SK-N-SH (cell line): ENCODE data around the gene SPAM1. TPM values are rescaled to one million over a fixed set of nuclear protein-coding genes. Genes with fewer than 3 reads are reported as not detected.
"Not testable (repeated sequence)": the region's sequence is repeated elsewhere in the genome, so short reads cannot be mapped to it uniquely, and the experiment has no call there.

Experiments
- CTCF ChIA-PET: fragments of 300-600, 350-600 bp; formaldehyde crosslinking; extraction: SDS; loops from one replicate; lab custom pipeline; 2021; lab: Yijun Ruan, JAX
- POLR2A ChIA-PET: fragments of 350-600 bp; sonication (Branson Sonifier 250); formaldehyde crosslinking; extraction: SDS; loops from one replicate; lab custom pipeline; 2020; ENCODE audit warnings: antibody characterized with exemption, inconsistent platforms; lab: Yijun Ruan, JAX
- DNase-seq: peaks from one replicate; pipeline ENCODE4 v3.0.0; 2012
- H2AFZ ChIP-seq: fragments of 200-600 bp; sonication (generic); 2 replicates; pipeline ENCODE4 v1.8.1; 2016; ENCODE audit warnings: antibody characterized with exemption, mild to moderate bottlenecking, low read depth
- H3F3A ChIP-seq: fragments of 200-600 bp; sonication (generic); replicated peaks from 2 replicates; pipeline ENCODE3; 2016; ENCODE audit warnings: antibody characterized with exemption, mild to moderate bottlenecking; ENCODE audit not compliant: insufficient read depth
- H3K27ac ChIP-seq, 2 experiments: fragments of 200-500 bp in 1 of 2; fragments of 200-600 bp in 1 of 2; sonication (Bioruptor generic) in 1 of 2; sonication (generic), shearing (Covaris generic) in 1 of 2; 2 replicates each; pipeline versions ENCODE4 v1.5.1 to v1.6.1; 2014 to 2016; ENCODE audit warnings: low read depth in 2 of 2, inconsistent platforms in 1 of 2, low read length in 1 of 2, mild to moderate bottlenecking in 1 of 2, mixed read lengths in 1 of 2
- H3K27me3 ChIP-seq: fragments of 200-600 bp; sonication (generic), shearing (Covaris generic); 2 replicates; pipeline ENCODE4 v1.6.1; 2016; ENCODE audit warnings: mixed run types; ENCODE audit not compliant: insufficient read depth
- H3K36me3 ChIP-seq, 2 experiments: fragments of 200-500 bp in 1 of 2; fragments of 200-600 bp in 1 of 2; sonication (Bioruptor generic) in 1 of 2; sonication (generic) in 1 of 2; replicated peaks in 1 of 2; 2 replicates each; pipeline versions ENCODE3 to v1.5.1; 2014 to 2016; ENCODE audit warnings: low read length in 1 of 2, mild to moderate bottlenecking in 1 of 2; ENCODE audit not compliant: insufficient read depth in 2 of 2, control insufficient read depth in 1 of 2
- H3K4me1 ChIP-seq, 2 experiments: fragments of 200-500 bp in 1 of 2; fragments of 200-600 bp in 1 of 2; sonication (Bioruptor generic) in 1 of 2; sonication (generic), shearing (Covaris generic) in 1 of 2; 2 replicates each; pipeline versions ENCODE4 v1.5.1 to v1.6.1; 2014 to 2016; ENCODE audit warnings: low read depth in 1 of 2, low read length in 1 of 2, mixed run types in 1 of 2; ENCODE audit not compliant: insufficient read depth in 2 of 2, control insufficient read depth in 1 of 2
- H3K4me2 ChIP-seq: fragments of 200-600 bp; sonication (generic), shearing (Covaris generic); 2 replicates; pipeline ENCODE4 v1.6.1; 2017; ENCODE audit warnings: mixed run types
- H3K4me3 ChIP-seq, 2 experiments: fragments of 200-500 bp in 1 of 2; fragments of 200-600 bp in 1 of 2; sonication (Bioruptor generic) in 1 of 2; sonication (generic), shearing (Covaris generic) in 1 of 2; 2 replicates each; pipeline versions ENCODE4 v1.5.1 to v1.8.1; 2014 to 2016; ENCODE audit warnings: low read depth in 2 of 2, inconsistent platforms in 1 of 2, low read length in 1 of 2, mild to moderate bottlenecking in 1 of 2, mixed read lengths in 1 of 2, moderate library complexity in 1 of 2
- H3K79me2 ChIP-seq: fragments of 200-600 bp; sonication (generic); 2 replicates; pipeline ENCODE4 v1.8.1; 2017; ENCODE audit warnings: mild to moderate bottlenecking; ENCODE audit not compliant: insufficient read depth
- H3K9ac ChIP-seq: fragments of 200-600 bp; sonication (generic); 2 replicates; pipeline ENCODE4 v1.6.1; 2017; ENCODE audit warnings: mixed run types
- H3K9me2 ChIP-seq: fragments of 200-600 bp; sonication (generic); 2 replicates; pipeline ENCODE4 v1.6.1; 2017; ENCODE audit warnings: mixed run types
- H3K9me3 ChIP-seq: fragments of 200-600 bp; sonication (generic); 2 replicates; pipeline ENCODE4 v1.6.1; 2017; ENCODE audit warnings: mixed run types, mild to moderate bottlenecking, moderate library complexity
- H4K20me1 ChIP-seq: fragments of 200-600 bp; sonication (generic); 2 replicates; pipeline ENCODE4 v1.6.1; 2017; ENCODE audit warnings: mild to moderate bottlenecking, mixed run types; ENCODE audit not compliant: insufficient read depth
- EZH2phosphoT487 ChIP-seq: fragments of 200-600 bp; sonication (generic); IDR thresholded peaks from 2 replicates; pipeline ENCODE4 v1.6.1; 2017; ENCODE audit warnings: low read depth, mixed run types, mild to moderate bottlenecking, antibody characterized with exemption, moderate library complexity, borderline replicate concordance
- FOSL2 ChIP-seq: IDR thresholded peaks from 2 replicates; pipeline ENCODE4 v1.4.0; 2012; ENCODE audit warnings: low read depth, mild to moderate bottlenecking, moderate library complexity, borderline replicate concordance
- GATA2 ChIP-seq: sonication (generic); formaldehyde crosslinking; IDR thresholded peaks from 2 replicates; pipeline ENCODE4 v1.5.0; 2020; ENCODE audit warnings: mild to moderate bottlenecking, missing genetic modification reagents
- JUND ChIP-seq: IDR thresholded peaks from 2 replicates; pipeline ENCODE4 v1.4.0; 2012
- NFIC ChIP-seq: IDR thresholded peaks from 2 replicates; pipeline ENCODE4 v1.4.0; 2012; ENCODE audit warnings: borderline replicate concordance
- RCOR1 ChIP-seq: fragments of 150-350 bp; IDR thresholded peaks from 2 replicates; pipeline ENCODE4 v1.6.1; 2017; ENCODE audit warnings: antibody characterized with exemption, low read length
- SIN3A ChIP-seq: IDR thresholded peaks from 2 replicates; pipeline ENCODE4 v1.6.1; 2012; ENCODE audit warnings: low read depth, mild to moderate bottlenecking, low read length, moderate library complexity, borderline replicate concordance
- TEAD4 ChIP-seq: IDR thresholded peaks from 2 replicates; pipeline ENCODE4 v1.4.0; 2012; ENCODE audit warnings: mild to moderate bottlenecking, borderline replicate concordance; ENCODE audit not compliant: insufficient read depth
- YY1 ChIP-seq: IDR thresholded peaks from 2 replicates; pipeline ENCODE4 v1.4.0; 2012; ENCODE audit warnings: low read depth, mild to moderate bottlenecking
- WGBS: methylation state at CpG from one replicate; pipeline ENCODE4 v1.1.6; 2017; ENCODE audit warnings: low lambda C conversion rate; 5-methylcytosine and 5-hydroxymethylcytosine counted together
- polyA plus RNA-seq, 3 experiments: library from polyadenylated mRNA; depleted of rRNA; stranded (reverse); fragments of >200 nt; gene quantifications; 2 replicates each; pipeline ENCODE4 v1.2.3, GENCODE V29; 2012
- TF ChIP-seq, protein P1 (sequence below): IDR thresholded peaks from 2 replicates; pipeline ENCODE4 v1.6.1; 2012; ENCODE audit warnings: mild to moderate bottlenecking, low read depth, low read length, moderate library complexity
- TF ChIP-seq, protein P2 (sequence below): fragments of 150-350 bp; IDR thresholded peaks from 2 replicates; pipeline ENCODE4 v1.6.1; 2016; ENCODE audit warnings: mild to moderate bottlenecking, low read depth, low read length

The SPAM1 gene
- polyA plus RNA-seq, 1 of the 3 experiments (the other 2 are of a cell fraction), result not detected

DNA sequence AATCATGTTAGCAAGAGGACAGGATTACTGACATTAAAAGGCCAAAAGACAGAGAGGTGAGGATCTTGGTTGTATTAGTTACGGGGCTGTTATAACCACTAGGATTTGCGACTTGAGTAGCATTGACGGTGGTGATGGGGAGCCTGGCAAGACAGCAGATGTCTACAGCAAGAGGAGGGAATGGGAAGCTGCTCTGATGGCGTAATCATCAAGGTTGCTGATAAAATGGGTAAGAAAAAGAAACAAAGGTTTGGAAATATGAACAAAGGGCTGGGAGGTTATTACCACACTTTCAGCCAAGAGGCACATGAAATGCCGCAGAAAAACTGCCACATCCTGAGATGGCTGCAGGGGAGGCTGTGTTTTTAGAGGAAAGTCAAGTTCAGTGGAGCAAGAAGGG, 73.9 kb downstream of the SPAM1 start:
- Histone ChIP-seq H3K4me1 (no peaks in the 10 kb centered on the region), H3K9ac (no peak overlapping the region)
- TF ChIP-seq YY1 (no peak), NFIC (no peak), TEAD4 (no peak), EZH2phosphoT487 (no peak), JUND (no peak), RCOR1 (no peak), GATA2 (CRISPR knock-in tag) (no peak)
- TF ChIP-seq, protein P1, sequence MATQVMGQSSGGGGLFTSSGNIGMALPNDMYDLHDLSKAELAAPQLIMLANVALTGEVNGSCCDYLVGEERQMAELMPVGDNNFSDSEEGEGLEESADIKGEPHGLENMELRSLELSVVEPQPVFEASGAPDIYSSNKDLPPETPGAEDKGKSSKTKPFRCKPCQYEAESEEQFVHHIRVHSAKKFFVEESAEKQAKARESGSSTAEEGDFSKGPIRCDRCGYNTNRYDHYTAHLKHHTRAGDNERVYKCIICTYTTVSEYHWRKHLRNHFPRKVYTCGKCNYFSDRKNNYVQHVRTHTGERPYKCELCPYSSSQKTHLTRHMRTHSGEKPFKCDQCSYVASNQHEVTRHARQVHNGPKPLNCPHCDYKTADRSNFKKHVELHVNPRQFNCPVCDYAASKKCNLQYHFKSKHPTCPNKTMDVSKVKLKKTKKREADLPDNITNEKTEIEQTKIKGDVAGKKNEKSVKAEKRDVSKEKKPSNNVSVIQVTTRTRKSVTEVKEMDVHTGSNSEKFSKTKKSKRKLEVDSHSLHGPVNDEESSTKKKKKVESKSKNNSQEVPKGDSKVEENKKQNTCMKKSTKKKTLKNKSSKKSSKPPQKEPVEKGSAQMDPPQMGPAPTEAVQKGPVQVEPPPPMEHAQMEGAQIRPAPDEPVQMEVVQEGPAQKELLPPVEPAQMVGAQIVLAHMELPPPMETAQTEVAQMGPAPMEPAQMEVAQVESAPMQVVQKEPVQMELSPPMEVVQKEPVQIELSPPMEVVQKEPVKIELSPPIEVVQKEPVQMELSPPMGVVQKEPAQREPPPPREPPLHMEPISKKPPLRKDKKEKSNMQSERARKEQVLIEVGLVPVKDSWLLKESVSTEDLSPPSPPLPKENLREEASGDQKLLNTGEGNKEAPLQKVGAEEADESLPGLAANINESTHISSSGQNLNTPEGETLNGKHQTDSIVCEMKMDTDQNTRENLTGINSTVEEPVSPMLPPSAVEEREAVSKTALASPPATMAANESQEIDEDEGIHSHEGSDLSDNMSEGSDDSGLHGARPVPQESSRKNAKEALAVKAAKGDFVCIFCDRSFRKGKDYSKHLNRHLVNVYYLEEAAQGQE, result no peak
- TF ChIP-seq, protein P2, sequence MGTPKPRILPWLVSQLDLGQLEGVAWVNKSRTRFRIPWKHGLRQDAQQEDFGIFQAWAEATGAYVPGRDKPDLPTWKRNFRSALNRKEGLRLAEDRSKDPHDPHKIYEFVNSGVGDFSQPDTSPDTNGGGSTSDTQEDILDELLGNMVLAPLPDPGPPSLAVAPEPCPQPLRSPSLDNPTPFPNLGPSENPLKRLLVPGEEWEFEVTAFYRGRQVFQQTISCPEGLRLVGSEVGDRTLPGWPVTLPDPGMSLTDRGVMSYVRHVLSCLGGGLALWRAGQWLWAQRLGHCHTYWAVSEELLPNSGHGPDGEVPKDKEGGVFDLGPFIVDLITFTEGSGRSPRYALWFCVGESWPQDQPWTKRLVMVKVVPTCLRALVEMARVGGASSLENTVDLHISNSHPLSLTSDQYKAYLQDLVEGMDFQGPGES, result no peak
- TF ChIP-seq, all 33 proteins: peak for 0

DNA sequence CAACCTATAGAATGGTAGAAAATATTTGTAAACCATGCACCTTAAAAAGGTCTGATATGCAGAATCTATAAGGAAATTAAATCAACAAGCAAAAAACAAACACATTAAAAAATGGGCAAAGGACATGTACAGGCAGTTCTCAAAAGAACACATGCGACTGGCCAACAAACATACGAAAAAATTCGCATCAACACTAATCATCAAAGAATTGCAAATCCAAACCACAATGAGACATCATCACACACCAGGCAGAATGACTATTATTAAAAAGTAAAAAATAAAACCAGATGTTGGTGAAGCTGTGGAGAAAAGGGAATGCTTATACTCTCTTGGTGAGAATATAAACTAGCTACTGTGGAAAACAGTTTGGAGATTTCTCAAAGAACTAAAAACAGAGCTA, 74.7 kb downstream of the SPAM1 start:
- POLR2A ChIA-PET, result no interaction called here
- WGBS, result 47% methylated on average over 3 of the region's 3 CpGs
- DNase-seq, result no peak
- Histone ChIP-seq H3K79me2 (no peaks in the 10 kb centered on the region), H3K27me3 (no peaks in the 10 kb centered on the region), H2AFZ (no peak overlapping the region), H3F3A (no peaks in the 10 kb centered on the region), H3K4me2 (no peak overlapping the region), H3K4me1 (no peaks in the 10 kb centered on the region), H3K9me3 (no peaks in the 10 kb centered on the region), H3K36me3 (no peaks in the 10 kb centered on the region), H3K27ac (no peak overlapping the region), H3K9ac (no peak overlapping the region), H3K4me3 (no peak overlapping the region), H4K20me1 (no peaks in the 10 kb centered on the region), H3K9me2 (no peaks in the 10 kb centered on the region)
- CTCF ChIA-PET, result no interaction called here
- TF ChIP-seq FOSL2 (no peak), SIN3A (no peak)

More for the DNA sequence above, 73.9 kb downstream of the SPAM1 start:
- Histone ChIP-seq H3F3A (no peaks in the 10 kb centered on the region), H3K79me2 (no peaks in the 10 kb centered on the region), H3K9me3 (no peaks in the 10 kb centered on the region), H3K4me3 (no peak overlapping the region), H3K27ac (no peak overlapping the region), H3K4me2 (no peak overlapping the region), H3K27me3 (no peaks in the 10 kb centered on the region), H3K36me3 (no peaks in the 10 kb centered on the region), H3K9me2 (no peaks in the 10 kb centered on the region), H4K20me1 (no peaks in the 10 kb centered on the region), H2AFZ (no peak overlapping the region)
- WGBS, result 47% methylated on average over 5 of the region's 5 CpGs
- ChIA-PET POLR2A (no interaction called here), CTCF (no interaction called here)
- DNase-seq, result no peak

DNA sequence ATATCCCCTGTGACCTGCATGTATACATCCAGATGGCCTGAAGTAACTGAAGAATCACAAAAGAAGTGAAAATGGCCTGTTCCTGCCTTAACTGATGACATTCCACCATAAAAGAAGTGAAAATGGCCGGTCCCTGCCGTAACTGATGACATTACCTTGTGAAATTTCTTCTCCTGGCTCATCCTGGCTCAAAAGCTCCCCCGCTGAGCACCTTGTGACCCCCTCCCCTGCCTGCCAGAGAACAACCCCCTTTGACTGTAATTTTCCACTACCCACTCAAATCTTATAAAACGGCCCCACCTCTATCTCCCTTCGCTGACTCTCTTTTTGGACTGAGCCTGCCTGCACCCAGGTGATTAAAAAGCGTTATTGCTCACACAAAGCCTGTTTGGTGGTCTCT, 83.3 kb downstream of the SPAM1 start:
- not testable (repeated sequence) for H3F3A ChIP-seq, H3K27me3 ChIP-seq, H3K9me3 ChIP-seq, H3K4me3 ChIP-seq, H3K79me2 ChIP-seq, H3K9ac ChIP-seq, H2AFZ ChIP-seq, H3K36me3 ChIP-seq, H3K4me2 ChIP-seq, H3K4me1 ChIP-seq, H4K20me1 ChIP-seq, H3K9me2 ChIP-seq, DNase-seq, H3K27ac ChIP-seq
- POLR2A ChIA-PET, result interaction anchor here (1.5 kb wide), 1 partner anchor 18 kb away, joined by 6 read pairs; no protein-coding TSS in a partner anchor
- WGBS, result 49% methylated on average over 6 of the region's 6 CpGs
- CTCF ChIA-PET, result interaction anchor here (1.1 kb wide), 1 partner anchor 10 kb away, joined by 3 read pairs; no protein-coding TSS in a partner anchor
